ENCODE results near the gene AKAP6.

DNA sequence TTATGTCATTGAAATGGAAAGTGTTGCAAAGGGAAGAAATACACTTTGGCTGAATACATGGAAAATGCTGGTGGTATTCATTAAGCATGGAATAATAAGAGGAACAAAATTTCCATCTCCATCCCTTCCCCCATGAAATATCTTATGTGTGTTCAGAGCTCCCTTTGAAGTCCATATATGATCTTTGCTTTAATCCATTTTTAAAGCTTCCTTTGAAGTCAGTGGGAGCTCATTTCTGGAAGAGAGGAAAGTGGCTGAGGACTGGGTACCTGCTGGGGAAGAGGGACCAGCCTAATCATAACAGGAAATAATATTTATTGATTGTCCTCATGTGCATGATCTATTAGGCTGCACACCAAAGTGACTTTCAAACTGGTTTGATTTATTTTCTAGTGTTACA, 49.2 kb downstream of the AKAP6 start:
- no peak for TF ChIP-seq POLR2A (IDR thresholded peaks at IDR 0.05; ENCODE audit: low read depth, low read length)
- TF ChIP-seq TAF1 (IDR thresholded peaks at IDR 0.05; ENCODE audit: borderline replicate concordance, low read depth, low read length), result no peak
